GM18517 (cell line): ENCODE measurements around the gene P2RX7.
A peak's percentile ranks its signal among the peaks of the same experiment; 100 is the strongest.
"Not testable (repeated sequence)": the region's sequence is repeated elsewhere in the genome, so short reads cannot be mapped to it uniquely, and the experiment has no call there.

Source experiments
- ATAC-seq: cut with Tn5 transposase; IDR thresholded peaks from one replicate; pipeline ENCODE4 v1.9.1; 2021; ENCODE audit warnings: mild to moderate bottlenecking, moderate library complexity; ENCODE audit not compliant: unreplicated experiment

P2RX7 gene

GRCh38 chr12:121202407-121203355 lies 70.0 kb downstream of the P2RX7 start:
- no peak for ATAC-seq

GRCh38 chr12:121203482-121203881 lies 70.8 kb downstream of the P2RX7 start:
- no peak for ATAC-seq

GRCh38 chr12:121205491-121205890 lies 72.8 kb downstream of the P2RX7 start:
- no peak for ATAC-seq

GRCh38 chr12:121208571-121208970 lies 75.9 kb downstream of the P2RX7 start:
- ATAC-seq = not testable (repeated sequence)

DNA sequence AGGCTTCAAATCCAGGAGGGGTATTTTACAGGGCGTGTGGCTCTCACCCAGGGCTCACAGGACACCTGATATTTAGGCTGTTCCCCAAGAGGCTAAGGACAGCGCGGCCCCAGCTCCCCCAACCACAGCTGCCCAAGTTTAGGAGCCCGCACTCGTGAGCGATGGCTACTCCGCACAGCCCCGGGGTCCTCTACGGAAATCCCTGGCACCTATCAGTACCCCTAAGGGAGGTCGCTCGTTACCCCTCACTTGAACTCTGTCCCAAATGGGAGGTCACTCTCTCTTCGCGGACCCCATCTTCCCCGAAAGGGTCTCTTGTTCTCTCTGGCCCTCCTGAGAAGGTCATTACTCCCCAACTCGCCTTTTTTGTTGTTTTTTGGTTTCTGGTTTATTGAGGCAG lies 76.5 kb downstream of the P2RX7 start:
- no peak for ATAC-seq

- peak; percentile 74 for ATAC-seq
Observed at GRCh38 chr12:121209624-121210572, 77.2 kb downstream of the P2RX7 start, which contains the start of gene P2RX4. TSS of gene P2RX4 (plus strand) at chr12:121210129. CDS start at chr12:121210165, 36 bp downstream.

DNA sequence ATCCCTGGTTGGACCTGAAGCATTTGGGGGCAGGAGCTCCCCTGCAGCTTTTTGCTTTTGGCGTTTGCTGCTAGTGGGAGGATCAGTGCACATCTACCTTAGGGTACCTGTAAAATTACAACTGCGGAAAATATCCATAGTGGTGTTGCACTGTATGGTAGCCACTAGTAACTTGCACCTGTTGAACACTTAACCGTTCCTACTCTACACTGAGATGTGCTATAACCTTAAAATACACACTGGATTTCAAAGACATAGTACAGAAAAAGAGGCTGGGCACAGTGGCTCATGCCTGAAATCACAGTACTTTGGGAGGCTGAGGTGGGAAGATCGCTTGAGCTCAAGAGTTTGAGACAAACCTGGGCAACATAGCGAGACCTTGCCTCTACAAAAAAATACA lies 80.2 kb downstream of the P2RX7 start:
- ATAC-seq = no peak

- ATAC-seq = no peak
Observed at GRCh38 chr12:121214166-121214777, 81.6 kb downstream of the P2RX7 start.

GRCh38 chr12:121214855-121215745 lies 82.4 kb downstream of the P2RX7 start:
- no peak for ATAC-seq

- no peak for ATAC-seq
Observed at GRCh38 chr12:121216102-121216501, 83.4 kb downstream of the P2RX7 start.

GRCh38 chr12:121217063-121217462 lies 84.4 kb downstream of the P2RX7 start:
- no peak for ATAC-seq

DNA sequence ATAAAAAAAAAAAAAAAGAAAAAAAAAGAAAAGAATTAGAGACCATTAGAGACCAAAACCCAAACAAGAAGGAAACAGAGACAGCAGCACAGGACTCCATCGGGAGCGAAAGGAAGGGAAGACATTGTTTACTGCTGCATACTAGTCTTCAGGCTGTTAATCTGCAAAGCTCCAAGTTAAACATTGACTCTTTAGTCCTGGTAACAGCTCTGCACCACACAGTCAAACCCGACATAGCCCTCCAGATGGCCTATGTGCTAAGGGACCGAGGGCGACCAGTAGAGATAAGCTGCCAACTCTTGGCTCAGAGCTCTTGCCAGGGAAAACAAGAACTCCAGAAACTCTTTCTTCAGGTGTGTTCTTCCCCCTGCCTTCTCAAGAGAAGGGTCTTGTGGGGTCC lies 85.1 kb downstream of the P2RX7 start:
- no peak for ATAC-seq

DNA sequence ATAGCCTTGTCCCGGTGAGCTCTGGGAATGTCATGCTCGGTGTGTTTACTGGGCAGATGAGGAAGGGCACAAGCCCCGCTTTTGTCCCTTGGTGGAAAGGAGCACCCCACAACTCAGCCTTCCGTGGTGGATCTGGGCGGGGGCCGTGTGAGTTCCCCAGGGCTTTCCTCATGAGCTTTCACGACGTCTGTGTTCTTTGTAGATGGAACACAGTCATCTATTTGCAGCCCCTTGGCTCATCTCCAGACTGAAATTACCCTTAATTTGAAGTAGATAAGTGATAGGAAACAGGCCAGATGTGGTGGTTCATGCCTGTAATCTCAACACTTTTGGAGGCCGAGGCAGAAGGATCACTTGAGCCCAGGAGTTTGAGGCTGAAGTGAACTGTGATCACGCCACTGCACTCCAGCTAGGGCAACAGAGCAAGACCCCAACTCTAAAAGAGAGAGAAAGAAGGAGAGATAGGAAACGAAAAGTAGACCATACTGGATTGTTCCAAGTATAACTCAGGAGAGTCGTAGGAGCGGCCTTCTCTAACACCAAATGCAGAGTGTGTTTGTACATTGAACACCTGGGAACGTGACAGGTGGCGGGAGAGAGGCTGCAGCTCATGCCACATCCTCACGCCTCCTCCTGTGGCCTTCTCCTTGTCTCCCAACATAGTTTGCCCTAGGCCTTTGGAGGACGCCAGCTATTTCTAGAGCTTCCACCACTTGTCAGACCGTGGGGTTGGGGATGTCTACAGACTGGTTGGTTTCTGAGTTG lies 86.1 kb downstream of the P2RX7 start:
- no peak for ATAC-seq

DNA sequence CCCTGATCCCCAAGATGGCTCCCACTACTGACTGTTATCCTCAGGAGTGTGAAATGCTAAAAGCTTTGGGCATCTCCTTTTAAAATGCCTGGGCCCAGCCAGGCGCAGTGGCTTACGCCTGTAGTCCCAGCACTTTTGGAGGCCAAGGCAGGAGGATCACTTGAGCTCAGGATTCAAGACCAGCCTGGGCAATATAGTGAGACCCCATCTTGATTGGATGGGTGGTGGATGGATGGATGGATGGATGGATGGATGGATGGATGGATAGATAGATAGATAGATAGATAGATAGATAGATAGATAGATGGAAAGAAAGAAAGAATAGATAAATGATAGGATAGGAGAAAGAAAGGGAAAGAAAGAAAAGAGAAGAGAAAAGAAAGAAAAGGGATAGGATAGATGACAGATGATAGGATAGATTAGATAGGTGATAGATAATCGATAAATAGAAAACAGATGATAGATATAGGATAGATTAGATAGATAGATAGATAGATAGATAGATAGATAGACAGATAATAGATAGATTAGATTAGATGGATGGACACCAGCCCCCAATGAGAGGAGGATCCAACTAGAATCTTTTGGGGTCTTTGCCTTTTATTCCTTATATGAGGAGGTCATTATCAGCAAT lies 86.8 kb downstream of the P2RX7 start:
- ATAC-seq = no peak

DNA sequence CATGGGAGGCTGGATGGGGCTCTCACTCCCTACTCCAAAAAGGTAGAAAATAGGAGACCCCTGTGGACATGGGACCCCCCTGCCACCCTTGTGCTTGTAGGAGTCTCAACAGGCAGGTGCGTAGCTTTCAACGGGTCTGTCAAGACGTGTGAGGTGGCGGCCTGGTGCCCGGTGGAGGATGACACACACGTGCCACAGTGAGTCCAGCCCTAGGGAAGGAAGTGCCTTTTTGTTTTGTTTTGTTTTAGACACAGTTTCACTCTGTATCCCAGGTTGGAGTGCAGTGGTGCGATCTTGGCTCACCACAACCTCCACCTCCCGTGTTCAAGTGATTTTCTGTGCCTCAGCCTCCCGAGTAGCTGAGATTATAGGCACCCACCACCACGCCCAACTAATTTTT lies 90.2 kb downstream of the P2RX7 start:
- no peak for ATAC-seq

DNA sequence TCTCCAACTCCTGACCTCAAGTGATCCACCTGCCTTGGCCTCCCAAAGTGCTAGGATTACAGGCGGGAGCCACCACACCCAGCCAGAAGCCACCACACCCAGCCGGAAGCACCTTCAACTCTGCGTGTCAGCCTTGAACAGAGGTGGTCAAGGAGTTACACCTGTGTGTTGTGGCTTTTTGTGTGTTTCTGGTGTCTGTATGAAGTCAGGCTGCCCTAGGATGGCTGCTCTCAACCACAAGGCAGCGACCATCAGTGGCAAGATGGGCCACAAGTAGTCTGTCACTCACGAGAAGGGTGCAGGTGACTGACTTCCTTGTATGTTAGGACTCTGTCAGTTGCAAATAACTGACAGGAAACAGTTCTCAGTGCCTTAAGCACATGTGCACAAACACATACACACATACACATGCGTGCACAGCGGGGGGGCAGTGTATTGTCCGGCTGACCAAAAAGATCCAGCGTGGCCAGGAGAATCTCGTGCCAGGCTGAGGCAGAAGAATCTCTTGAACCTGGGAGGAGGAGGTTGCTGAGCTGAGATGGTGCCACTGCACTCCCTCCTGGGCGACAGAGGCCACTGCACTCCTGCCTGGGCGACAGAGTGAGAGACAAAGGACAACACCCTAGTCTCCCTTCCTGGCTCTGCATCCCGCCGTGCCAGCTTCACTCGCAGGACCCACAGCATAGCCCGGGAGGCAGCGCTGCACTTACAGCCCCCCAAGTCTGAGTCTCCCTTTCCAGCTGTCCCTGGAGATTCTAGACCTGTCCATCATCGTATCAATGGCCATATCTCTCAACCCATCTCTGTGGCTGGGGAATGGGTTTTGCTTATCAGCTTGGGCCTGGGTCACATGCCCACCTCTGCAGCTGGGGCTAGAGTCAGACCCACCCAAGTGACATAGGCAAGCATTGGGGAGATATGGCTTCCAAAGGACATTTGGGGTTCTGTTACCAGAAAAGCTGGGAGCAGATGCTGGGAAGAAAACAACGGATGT lies 90.9 kb downstream of the P2RX7 start:
- no peak for ATAC-seq

GRCh38 chr12:121224591-121224990 lies 91.9 kb downstream of the P2RX7 start:
- no peak for ATAC-seq

DNA sequence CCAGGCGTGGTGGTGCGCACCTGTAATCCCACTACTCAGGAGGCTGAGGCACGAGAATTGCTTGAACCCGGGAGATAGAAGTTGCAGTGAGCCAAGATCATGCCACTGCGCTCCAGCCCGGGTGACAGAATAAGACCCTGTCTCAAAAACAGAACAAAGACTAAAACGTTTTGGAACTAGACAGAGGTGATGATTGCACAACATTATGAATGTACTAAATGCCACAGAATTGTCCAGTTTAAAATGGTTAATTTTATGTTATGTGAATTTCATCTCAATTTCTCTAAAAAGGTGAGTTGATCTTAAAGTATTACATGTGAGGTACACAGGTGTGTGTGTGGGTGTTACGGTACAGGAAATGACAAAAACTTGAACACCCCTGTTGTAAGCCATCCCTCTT lies 93.7 kb downstream of the P2RX7 start:
- ATAC-seq = no peak
